OCI-LY3 (cell line): Measurements from ENCODE around the gene SERPINA10.

Source experiments
- CTCF ChIP-seq: fragments of 200-600, 300-600 bp; sonication (generic); IDR thresholded peaks from 2 replicates; pipeline ENCODE4 v1.5.1; 2014; ENCODE audit warnings: antibody characterized with exemption, low read length, low read depth
- EZH2phosphoT487 ChIP-seq: fragments of 200-600 bp; shearing (Covaris generic); IDR thresholded peaks from 2 replicates; pipeline ENCODE4 v1.6.1; 2018; ENCODE audit warnings: antibody characterized with exemption, mixed run types, low read depth

DNA sequence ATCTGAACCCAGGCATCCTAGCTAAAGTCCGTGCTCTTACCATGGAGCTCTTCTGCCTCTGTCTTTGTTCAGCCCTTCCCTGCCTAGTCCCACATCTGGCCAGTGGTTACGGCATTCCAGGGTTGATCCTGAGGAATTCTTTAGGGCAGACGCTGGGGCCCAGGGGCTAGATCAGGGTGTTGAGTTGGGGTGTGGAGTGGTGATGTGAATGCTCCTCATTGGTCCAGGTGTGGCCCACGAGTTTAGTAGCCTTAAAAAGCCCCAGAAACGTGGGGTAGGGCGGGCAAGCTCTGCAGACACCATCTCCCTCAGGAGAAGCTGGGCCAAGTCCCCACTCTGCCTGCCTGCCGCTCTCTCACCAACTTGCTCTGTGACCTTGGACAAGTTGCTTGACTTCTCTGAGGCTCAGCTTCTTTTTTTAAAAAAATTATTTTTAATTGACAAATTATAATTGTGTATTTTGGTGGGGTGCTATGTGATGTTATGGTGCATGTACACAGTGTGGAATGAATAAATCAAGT, 39.1 kb upstream of the SERPINA10 start:
- TF ChIP-seq CTCF (no peak), EZH2phosphoT487 (no peak)
